GM13977 (cell line): ENCODE results near the gene CHRNE.

ENCODE experiments used
- DNase-seq: peaks from one replicate; pipeline ENCODE4 v3.0.0; 2012; ENCODE audit warnings: low spot score
- in situ Hi-C: fragments of 300-500 bp; cut with MboI; formaldehyde crosslinking; loops from one replicate; pipeline ENCODE4 v1.12.0; 2022; ENCODE audit warnings: low sequenced_read_pairs, low pct_unique_long_range_greater_than_20kb, mixed read lengths, inconsistent platforms; ENCODE audit not compliant: unreplicated experiment
- TF ChIP-seq, protein P1 (sequence below): IDR thresholded peaks from 2 replicates; pipeline ENCODE4 v1.5.1; 2012; ENCODE audit warnings: mild to moderate bottlenecking, control low read depth; ENCODE audit not compliant: insufficient read depth; ENCODE audit errors: extremely low read depth, missing control alignments

Gene CHRNE

DNA sequence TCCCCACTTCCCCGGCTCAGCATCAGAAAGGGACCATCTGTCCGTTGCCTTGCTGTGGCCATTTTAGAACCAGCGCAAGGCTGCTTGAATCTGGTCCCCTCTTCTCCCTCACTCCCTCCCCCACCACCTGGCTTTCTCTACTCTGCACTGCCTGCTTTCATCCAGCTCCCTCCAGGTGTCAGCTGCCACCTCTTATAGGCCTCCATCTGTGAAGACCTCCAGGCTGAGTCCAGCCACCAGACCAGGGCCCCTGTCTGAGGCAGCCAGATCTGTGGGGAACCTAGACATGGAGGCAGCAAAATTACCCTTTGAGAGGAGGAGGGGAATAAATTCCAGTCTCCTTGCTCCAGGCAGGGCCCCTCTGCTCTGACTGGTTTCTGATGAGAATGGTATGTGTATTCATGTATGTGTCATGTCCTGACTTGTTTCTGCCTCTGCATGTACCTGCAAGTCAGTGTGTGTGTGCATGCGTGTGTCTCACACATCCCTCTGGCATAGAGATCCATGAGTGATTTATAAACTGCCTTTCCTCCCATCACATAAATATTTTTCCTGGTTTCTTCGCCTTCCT, 48.7 kb downstream of the CHRNE start:
- TF ChIP-seq, protein P1, sequence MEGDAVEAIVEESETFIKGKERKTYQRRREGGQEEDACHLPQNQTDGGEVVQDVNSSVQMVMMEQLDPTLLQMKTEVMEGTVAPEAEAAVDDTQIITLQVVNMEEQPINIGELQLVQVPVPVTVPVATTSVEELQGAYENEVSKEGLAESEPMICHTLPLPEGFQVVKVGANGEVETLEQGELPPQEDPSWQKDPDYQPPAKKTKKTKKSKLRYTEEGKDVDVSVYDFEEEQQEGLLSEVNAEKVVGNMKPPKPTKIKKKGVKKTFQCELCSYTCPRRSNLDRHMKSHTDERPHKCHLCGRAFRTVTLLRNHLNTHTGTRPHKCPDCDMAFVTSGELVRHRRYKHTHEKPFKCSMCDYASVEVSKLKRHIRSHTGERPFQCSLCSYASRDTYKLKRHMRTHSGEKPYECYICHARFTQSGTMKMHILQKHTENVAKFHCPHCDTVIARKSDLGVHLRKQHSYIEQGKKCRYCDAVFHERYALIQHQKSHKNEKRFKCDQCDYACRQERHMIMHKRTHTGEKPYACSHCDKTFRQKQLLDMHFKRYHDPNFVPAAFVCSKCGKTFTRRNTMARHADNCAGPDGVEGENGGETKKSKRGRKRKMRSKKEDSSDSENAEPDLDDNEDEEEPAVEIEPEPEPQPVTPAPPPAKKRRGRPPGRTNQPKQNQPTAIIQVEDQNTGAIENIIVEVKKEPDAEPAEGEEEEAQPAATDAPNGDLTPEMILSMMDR = no peak
- in situ Hi-C loops = no loop called here
- DNase-seq = no peak

DNA sequence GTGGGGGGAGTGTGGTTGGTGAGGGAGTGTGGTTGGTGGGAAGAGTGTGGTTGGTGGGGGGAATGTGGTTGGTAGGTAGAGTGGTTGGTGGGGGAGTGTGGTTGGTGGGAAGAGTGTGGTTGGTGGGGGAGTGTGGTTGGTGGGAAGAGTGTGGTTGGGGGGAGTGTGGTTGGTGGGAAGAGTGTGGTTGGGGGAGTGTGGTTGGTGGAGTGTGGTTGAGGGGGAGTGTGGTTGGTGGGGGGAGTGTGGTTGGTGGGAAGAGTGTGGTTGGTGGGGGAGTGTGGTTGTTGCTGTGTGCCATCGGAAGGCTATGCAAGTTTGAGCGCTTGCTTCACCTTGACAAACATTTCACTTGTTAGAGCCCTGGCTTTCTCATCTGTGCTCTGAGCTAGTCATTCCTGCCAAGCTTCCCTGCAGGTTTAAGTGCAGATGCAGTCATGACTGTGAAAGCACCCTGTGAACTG, 49.7 kb downstream of the CHRNE start:
- no peak for DNase-seq
- in situ Hi-C loops = no loop called here
- TF ChIP-seq, protein P1 = no peak

DNA sequence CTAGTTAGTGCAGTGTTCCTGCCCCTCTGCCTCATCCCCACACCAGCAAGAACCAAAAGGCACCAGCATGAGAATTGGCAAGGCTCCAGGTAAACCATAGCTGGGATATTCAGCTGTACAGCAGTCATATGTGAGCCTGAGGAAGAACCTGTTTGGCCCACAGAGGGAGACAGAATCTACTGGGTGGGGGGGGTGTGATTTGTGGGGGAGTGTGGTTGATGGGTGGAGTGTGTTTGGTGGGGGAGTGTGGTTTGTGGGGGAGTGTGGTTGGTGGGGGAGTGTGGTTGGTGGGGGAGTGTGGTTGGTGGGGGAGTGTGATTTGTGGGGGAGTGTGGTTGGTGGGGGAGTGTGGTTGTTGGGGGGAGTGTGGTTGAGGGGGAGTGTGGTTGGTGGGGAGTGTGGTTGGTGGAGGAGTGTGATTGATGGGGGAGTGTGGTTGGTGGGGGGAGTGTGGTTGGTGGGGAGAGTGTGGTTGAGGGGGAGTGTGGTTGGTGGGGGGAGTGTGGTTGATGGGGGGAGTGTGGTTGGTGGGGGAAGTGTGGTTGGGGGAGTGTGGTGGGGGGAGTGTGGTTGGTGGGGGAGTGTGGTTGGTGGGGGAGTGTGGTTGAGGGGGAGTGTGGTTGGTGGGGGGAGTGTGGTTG, 50.2 kb downstream of the CHRNE start:
- DNase-seq = no peak
- in situ Hi-C loops = no loop called here
- TF ChIP-seq, protein P1 = no peak

DNA sequence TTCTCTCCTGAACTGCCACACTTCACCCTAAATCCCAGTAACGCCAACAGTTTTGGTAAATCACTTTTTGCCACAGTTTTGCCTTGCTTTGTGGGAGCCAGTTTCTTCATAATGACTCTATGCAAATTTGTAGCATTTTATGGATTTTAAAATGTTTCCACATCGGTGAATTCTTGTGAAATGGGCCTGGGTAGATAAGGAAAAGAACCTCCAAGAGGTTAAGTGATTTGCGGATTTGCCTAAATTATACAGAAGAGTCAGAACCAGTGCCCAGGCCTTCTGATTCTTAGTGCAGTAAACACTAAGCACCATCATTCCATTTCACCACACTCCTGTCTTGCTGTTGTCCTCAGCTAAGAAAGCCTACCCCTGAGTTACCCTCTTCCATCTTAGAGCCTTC, 51.8 kb downstream of the CHRNE start:
- TF ChIP-seq, protein P1 = no peak
- no peak for DNase-seq
- in situ Hi-C loops = no loop called here

DNA sequence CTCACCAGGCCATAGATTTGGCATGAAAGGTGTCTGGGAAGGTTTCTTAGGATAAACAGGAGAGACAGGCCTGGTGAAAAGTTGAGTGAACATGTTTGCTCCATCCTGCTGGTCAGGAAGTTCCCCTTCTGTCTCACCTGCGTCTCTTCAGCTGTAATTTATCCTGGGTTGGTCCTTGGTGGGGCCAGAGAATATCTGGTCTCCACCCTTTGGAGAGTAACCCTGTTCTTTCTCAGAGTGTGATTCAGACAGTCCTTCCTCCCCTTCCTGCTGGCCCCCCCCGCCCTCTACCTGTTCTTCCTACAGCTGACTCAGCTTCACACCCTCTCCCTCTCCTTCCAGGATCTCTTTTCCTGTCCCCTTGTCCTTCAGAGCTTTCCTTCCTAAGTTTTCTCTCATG, 52.7 kb downstream of the CHRNE start:
- in situ Hi-C loops = no loop called here
- DNase-seq = no peak
- TF ChIP-seq, protein P1 = no peak

DNA sequence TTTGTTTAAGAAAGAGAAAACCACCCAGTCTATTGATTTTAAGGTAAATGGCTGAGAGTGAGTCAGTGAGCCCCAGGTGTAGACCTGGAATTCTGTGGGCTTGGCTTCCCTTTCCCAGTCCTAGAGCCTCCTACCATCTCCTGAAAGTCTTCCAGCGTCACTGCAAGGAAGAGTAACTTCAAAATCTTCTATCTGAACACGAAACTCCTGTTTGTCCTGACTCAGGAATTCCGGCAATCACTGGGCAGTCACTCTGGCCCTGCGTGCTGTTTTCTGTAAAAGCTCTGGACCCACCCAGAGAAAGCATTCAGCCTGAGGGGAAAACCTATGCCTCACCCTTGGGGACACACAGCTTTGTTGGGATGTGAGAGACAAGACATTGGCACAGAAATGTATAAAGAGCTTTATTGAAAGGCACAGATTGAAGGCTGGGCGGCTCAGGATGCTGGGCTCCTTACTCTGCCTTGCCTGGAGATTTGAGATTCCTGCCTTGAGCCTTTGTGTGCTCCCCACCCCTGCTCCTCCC, 53.8 kb downstream of the CHRNE start:
- in situ Hi-C loops = no loop called here
- TF ChIP-seq, protein P1 = no peak
- no peak for DNase-seq
